ENCODE measurements around the gene GATB.

Gene GATB

DNA sequence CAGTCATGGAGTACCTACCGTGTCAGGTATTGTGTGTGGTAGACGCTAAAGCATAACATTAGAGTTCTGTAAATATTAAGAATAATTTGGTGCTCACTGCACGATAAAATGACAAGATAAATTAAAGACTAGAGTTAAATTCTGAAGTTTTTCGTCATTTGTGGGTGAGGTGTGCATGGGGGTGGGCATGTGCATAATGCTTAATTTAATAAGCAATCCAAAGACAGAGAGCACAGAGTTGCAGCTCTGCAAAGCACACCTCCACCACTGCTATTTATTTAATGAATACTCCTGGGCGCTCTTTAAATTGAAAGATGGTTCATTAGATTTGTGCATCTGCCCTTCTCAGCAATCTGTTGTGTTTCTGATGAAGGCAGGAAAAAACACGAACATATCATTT, 62.6 kb downstream of the GATB start:
- H3K27me3 ChIP-seq: no peaks in the 10 kb centered on the region
- H3K4me3 ChIP-seq (ENCODE audit: low read depth, low read length): no peak overlapping the region
- DNase-seq: no peak
- 0 out of 2 replicates have a peak, but pooled peaks cover 2% of the 10 kb centered on the region for H3K4me1 ChIP-seq
- H3K36me3 ChIP-seq: peaks cover 4% of the 10 kb centered on the region; the same call in 1 of the 2 replicates
- TF ChIP-seq, protein P1, sequence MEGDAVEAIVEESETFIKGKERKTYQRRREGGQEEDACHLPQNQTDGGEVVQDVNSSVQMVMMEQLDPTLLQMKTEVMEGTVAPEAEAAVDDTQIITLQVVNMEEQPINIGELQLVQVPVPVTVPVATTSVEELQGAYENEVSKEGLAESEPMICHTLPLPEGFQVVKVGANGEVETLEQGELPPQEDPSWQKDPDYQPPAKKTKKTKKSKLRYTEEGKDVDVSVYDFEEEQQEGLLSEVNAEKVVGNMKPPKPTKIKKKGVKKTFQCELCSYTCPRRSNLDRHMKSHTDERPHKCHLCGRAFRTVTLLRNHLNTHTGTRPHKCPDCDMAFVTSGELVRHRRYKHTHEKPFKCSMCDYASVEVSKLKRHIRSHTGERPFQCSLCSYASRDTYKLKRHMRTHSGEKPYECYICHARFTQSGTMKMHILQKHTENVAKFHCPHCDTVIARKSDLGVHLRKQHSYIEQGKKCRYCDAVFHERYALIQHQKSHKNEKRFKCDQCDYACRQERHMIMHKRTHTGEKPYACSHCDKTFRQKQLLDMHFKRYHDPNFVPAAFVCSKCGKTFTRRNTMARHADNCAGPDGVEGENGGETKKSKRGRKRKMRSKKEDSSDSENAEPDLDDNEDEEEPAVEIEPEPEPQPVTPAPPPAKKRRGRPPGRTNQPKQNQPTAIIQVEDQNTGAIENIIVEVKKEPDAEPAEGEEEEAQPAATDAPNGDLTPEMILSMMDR (IDR thresholded peaks at IDR 0.05; ENCODE audit: low read depth, low read length): no peak
- H3K9me3 ChIP-seq: no peaks in the 10 kb centered on the region

DNA sequence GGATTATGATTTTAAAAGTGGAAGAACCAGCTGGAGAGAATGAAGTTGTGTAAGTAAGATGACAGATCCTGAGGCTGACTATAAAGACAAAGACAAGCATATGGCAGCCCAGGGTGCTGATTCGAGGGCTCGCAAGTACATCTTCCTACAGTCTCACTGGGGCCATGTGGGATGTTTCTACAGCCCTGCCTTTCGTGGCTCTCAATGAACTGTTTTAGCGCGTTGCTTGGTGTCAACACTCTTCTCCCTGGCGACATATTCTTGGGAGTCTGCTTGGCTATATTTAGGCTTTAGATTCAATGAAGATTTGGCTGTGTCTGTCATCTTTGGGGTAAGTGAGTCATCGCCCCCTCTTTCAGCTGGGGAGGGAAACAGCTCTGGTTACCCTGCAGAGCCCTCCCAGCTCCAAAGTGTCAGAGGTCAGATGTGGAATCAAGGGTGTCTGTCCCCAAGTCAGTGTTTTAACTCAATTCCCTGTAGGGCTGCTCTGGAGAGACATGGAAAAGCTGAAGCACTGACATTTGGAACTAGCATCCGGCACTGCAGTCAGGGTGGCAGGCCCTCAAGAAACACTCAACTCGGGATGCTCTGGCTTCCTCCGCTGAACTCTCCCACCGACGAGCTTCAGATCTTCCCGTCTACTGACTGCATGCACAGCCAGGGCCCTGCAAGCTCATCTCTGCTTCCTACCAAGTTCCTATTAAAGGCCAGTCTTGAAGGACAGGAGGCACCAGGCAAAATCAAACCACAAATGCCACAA, 65.7 kb downstream of the GATB start:
- TF ChIP-seq, protein P1 (IDR thresholded peaks at IDR 0.05; ENCODE audit: low read depth, low read length): no peak
- Histone ChIP-seq H3K9me3 (no peaks in the 10 kb centered on the region), H3K4me1 (peaks cover 22% of the 10 kb centered on the region), H3K27me3 (no peaks in the 10 kb centered on the region), H3K36me3 (peaks cover 4% of the 10 kb centered on the region; the same call in 1 of the 2 replicates), H3K4me3 (ENCODE audit: low read depth, low read length) (no peak overlapping the region)
- DNase-seq: no peak

DNA sequence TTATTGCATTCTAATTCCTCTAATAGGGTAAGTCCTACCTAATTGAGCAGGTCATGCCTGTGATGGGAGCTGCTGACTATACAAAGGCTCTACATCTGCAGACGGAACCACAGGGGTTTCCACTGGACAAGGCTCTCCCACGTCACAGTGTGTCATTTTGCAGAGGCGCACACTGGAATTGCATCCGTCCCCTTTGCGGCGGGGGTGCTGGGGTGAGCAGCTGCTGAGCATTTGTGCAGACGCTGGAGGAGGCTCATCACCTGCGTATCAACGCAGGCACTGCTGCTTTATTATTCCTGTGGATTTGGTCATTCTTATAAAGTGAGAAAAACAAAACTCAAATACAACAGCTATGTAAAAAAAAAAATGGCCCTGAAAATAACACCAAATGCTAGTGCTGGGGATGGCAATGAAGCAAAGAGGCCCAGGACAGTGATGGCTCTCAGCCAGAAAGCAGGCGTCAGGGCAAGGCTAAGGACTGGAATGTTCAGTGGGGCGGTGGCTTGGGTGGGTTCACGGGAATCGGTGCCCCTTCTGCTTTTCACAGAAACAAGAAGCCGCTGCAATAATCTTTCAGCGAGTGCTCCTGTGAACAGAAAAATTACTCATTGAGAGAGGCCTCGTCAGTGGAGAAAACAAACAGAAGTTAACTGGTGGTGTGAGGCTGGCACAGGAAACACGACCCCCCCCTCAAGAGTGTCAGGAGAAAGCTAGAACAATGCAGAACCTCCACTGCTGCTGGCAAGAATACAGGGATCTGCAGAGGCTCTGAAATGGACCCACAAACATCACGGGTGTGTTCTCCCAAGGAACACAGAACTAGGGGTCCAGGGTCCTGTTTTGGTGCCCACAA, 67.8 kb downstream of the GATB start:
- H3K36me3 ChIP-seq: no peaks in the 10 kb centered on the region
- H3K27me3 ChIP-seq: no peaks in the 10 kb centered on the region
- H3K9me3 ChIP-seq: no peaks in the 10 kb centered on the region
- TF ChIP-seq, protein P1 (IDR thresholded peaks at IDR 0.05; ENCODE audit: low read depth, low read length): no peak
- DNase-seq: no peak
- peaks cover 20% of the 10 kb centered on the region for H3K4me1 ChIP-seq
- H3K4me3 ChIP-seq (ENCODE audit: low read depth, low read length): no peak overlapping the region

DNA sequence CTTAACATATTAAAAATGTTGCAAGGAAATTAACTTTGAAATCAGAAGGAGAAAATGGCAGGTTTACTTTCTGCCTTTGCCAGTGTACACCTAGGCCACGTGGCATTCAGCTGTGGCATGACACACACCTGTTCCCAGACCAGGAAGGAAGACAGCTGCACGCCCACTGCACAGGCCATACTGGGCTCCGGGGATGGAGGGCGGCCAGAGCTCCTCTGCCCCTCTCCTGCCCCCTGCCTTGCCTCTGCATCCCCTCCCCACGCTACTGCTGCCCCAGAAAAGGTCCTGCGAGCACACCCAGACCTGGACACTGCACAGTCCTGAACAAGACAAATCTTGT, 68.4 kb downstream of the GATB start:
- DNase-seq: no peak
- H3K4me1 ChIP-seq: peaks cover 23% of the 10 kb centered on the region
- no peaks in the 10 kb centered on the region for H3K36me3 ChIP-seq
- no peaks in the 10 kb centered on the region for H3K27me3 ChIP-seq
- TF ChIP-seq, protein P1 (IDR thresholded peaks at IDR 0.05; ENCODE audit: low read depth, low read length): no peak
- no peak overlapping the region for H3K4me3 ChIP-seq (ENCODE audit: low read depth, low read length)
- no peaks in the 10 kb centered on the region for H3K9me3 ChIP-seq

DNA sequence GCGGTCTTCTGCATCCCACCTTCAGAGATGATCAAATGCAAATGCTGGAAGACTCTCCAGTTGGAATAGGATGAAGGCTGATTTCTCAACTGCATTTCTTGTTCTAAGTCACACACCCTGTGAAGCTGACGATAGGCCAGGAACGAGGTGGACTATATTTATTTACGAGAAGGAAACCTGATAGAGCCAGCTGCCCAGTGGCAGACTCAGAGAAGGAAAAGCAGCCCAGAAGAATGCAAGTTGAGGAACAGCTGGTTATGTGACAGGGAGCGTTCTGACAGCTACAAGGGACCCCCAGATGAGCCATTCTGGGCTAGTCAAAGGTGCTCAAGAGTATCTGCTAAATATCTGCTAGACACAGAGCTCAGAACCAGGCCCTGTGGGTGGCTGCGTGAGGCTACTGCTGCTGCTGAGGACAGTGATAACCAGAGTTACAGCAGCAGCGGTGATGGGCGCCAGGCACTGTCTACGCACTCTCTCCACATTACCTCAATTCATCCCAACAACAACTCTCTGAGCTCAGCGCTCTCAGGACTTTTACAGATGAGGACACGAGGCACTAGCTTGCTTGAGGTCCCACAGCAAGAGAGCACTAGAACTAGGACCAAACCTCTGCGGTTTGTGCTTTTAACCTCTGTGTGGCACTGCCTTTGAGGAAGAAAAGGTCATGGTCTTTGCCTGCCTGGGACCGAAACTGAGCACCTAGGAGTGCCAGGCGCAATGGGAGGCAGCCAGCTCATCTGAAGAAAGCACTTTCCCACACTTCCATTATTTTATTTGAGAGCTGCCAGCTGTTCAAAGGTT, 69.0 kb downstream of the GATB start:
- DNase-seq: no peak

More for the DNA sequence above, 69.0 kb downstream of the GATB start:
- Histone ChIP-seq H3K36me3 (no peaks in the 10 kb centered on the region), H3K4me3 (ENCODE audit: low read depth, low read length) (no peak overlapping the region), H3K27me3 (no peaks in the 10 kb centered on the region), H3K4me1 (peaks cover 29% of the 10 kb centered on the region), H3K9me3 (no peaks in the 10 kb centered on the region)
- TF ChIP-seq, protein P1 (IDR thresholded peaks at IDR 0.05; ENCODE audit: low read depth, low read length): no peak

Measured in BE2C (cell line).